ENCODE data around the gene PRPH2. TPM values are rescaled to one million over a fixed set of nuclear protein-coding genes. Genes with fewer than 3 reads are reported as not detected.
"Not testable (repeated sequence)": the region's sequence is repeated elsewhere in the genome, so short reads cannot be mapped to it uniquely, and the experiment has no call there.

PRPH2 gene
- total RNA-seq, 8 experiments from 2014 or later = 0.11 to 1.9 (median 0.51) TPM

- 60 to 100% (median 92%) methylated on average over 1 to 3 of the region's 4 CpGs; no CpG with 5 or more reads in 4 of the 10 experiments for WGBS, 10 experiments
- in situ Hi-C loops (cut with MboI; ENCODE audit: low pct_unique_long_range_greater_than_20kb in 2 of 9, low sequenced_read_pairs in 9 of 9, unreplicated experiment in 9 of 9) = no loop called here
- Histone ChIP-seq H3K27ac (no peak overlapping the region), H3K4me3 (no peak overlapping the region), H3K4me1 (replicated peaks in 1 of 2) (peaks cover 0 to under 1% of the 10 kb centered on the region in 2 donors)
- ATAC-seq (replicated peaks in 6 of 8) = no peak
Observed at GRCh38 chr6:42704937-42705374, 17.4 kb downstream of the PRPH2 start.

- ATAC-seq (replicated peaks in 6 of 8) = peak in 6 of 8 experiments; percentile 24 to 84 (median 70)
- no peak overlapping the region for H3K27ac ChIP-seq
- H3K4me3 ChIP-seq = peak overlapping the region in 1 of 5 donors; percentile 16
- H3K4me1 ChIP-seq (replicated peaks in 1 of 2) = no peaks in the 10 kb centered on the region
- in situ Hi-C loops (cut with MboI; ENCODE audit: low pct_unique_long_range_greater_than_20kb in 2 of 9, low sequenced_read_pairs in 9 of 9, unreplicated experiment in 9 of 9) = no loop called here
- 18 to 94% (median 64%) methylated on average over 3 to 19 of the region's 24 CpGs for whole genome bisulfite sequencing, 10 experiments
Observed at GRCh38 chr6:42704251-42704936, 18.0 kb downstream of the PRPH2 start.

GRCh38 chr6:42702786-42703185 lies 19.6 kb downstream of the PRPH2 start:
- H3K4me3 ChIP-seq; ATAC-seq (replicated peaks in 6 of 8); in situ Hi-C loops (cut with MboI; ENCODE audit: low pct_unique_long_range_greater_than_20kb in 2 of 9, low sequenced_read_pairs in 9 of 9, unreplicated experiment in 9 of 9); H3K4me1 ChIP-seq (replicated peaks in 1 of 2); H3K27ac ChIP-seq: not testable (repeated sequence)
- WGBS, 10 experiments = 80 to 100% (median 92%) methylated on average over 1 to 3 of the region's 3 CpGs; no CpG with 5 or more reads in 3 of the 10 experiments

GRCh38 chr6:42702200-42702599 lies 20.2 kb downstream of the PRPH2 start:
- H3K4me3 ChIP-seq = no peak overlapping the region
- H3K27ac ChIP-seq = no peak overlapping the region
- 60 to 100% (median 71%) methylated on average over 1 to 2 of the region's 2 CpGs; no CpG with 5 or more reads in 3 of the 10 experiments for WGBS, 10 experiments
- H3K4me1 ChIP-seq (replicated peaks in 1 of 2) = no peaks in the 10 kb centered on the region
- no peak for ATAC-seq (replicated peaks in 6 of 8)
- in situ Hi-C loops (cut with MboI; ENCODE audit: low pct_unique_long_range_greater_than_20kb in 2 of 9, low sequenced_read_pairs in 9 of 9, unreplicated experiment in 9 of 9) = no loop called here

- H3K4me1 ChIP-seq (replicated peaks in 1 of 2) = no peaks in the 10 kb centered on the region
- no peak overlapping the region for H3K27ac ChIP-seq
- 53 to 65% (median 60%) methylated on average over 1 to 4 of the region's 13 CpGs; no CpG with 5 or more reads in 6 of the 10 experiments for WGBS, 10 experiments
- in situ Hi-C loops (cut with MboI; ENCODE audit: low pct_unique_long_range_greater_than_20kb in 2 of 9, low sequenced_read_pairs in 9 of 9, unreplicated experiment in 9 of 9) = loop anchor here in 1 of 9 experiments (25.0 kb wide), 1 partner anchor 164 kb away; no protein-coding TSS in a partner anchor
- H3K4me3 ChIP-seq = no peak overlapping the region
- ATAC-seq (replicated peaks in 6 of 8) = peak in 1 of 8 experiments; percentile 8
Observed at GRCh38 chr6:42698217-42698616, 24.2 kb downstream of the PRPH2 start.

GRCh38 chr6:42697268-42697655 lies 25.1 kb downstream of the PRPH2 start:
- Histone ChIP-seq H3K4me3 (no peak overlapping the region), H3K4me1 (replicated peaks in 1 of 2) (no peaks in the 10 kb centered on the region), H3K27ac (no peak overlapping the region)
- in situ Hi-C loops (cut with MboI; ENCODE audit: low pct_unique_long_range_greater_than_20kb in 2 of 9, low sequenced_read_pairs in 9 of 9, unreplicated experiment in 9 of 9) = loop anchor here in 1 of 9 experiments (25.0 kb wide), 1 partner anchor 165 kb away; no protein-coding TSS in a partner anchor
- 60 to 100% (median 92%) methylated on average over 1 to 4 of the region's 5 CpGs; no CpG with 5 or more reads in 1 of the 10 experiments for WGBS, 10 experiments
- no peak for ATAC-seq (replicated peaks in 6 of 8)

GRCh38 chr6:42696526-42697267 lies 25.7 kb downstream of the PRPH2 start:
- in situ Hi-C loops (cut with MboI; ENCODE audit: low pct_unique_long_range_greater_than_20kb in 2 of 9, low sequenced_read_pairs in 9 of 9, unreplicated experiment in 9 of 9) = loop anchor here in 1 of 9 experiments (25.0 kb wide), 1 partner anchor 166 kb away; no protein-coding TSS in a partner anchor
- no peaks in the 10 kb centered on the region for H3K4me1 ChIP-seq (replicated peaks in 1 of 2)
- no peak overlapping the region for H3K27ac ChIP-seq
- WGBS, 10 experiments = 48 to 97% (median 85%) methylated on average over 1 to 6 of the region's 7 CpGs; no CpG with 5 or more reads in 1 of the 10 experiments
- H3K4me3 ChIP-seq = no peak overlapping the region
- ATAC-seq (replicated peaks in 6 of 8) = no peak

GRCh38 chr6:42694586-42694985 lies 27.8 kb downstream of the PRPH2 start:
- H3K27ac ChIP-seq = no peak overlapping the region
- in situ Hi-C loops (cut with MboI; ENCODE audit: low pct_unique_long_range_greater_than_20kb in 2 of 9, low sequenced_read_pairs in 9 of 9, unreplicated experiment in 9 of 9) = loop anchor here in 1 of 9 experiments (25.0 kb wide), 1 partner anchor 168 kb away; no protein-coding TSS in a partner anchor

GRCh38 chr6:42693725-42694323 lies 28.6 kb downstream of the PRPH2 start:
- no peak overlapping the region for H3K4me3 ChIP-seq
- ATAC-seq (replicated peaks in 6 of 8) = no peak
- no peak overlapping the region for H3K27ac ChIP-seq
- in situ Hi-C loops (cut with MboI; ENCODE audit: low pct_unique_long_range_greater_than_20kb in 2 of 9, low sequenced_read_pairs in 9 of 9, unreplicated experiment in 9 of 9) = loop anchor here in 1 of 9 experiments (25.0 kb wide), 1 partner anchor 168 kb away; no protein-coding TSS in a partner anchor
- WGBS, 10 experiments = 40 to 100% (median 98%) methylated on average over 1 to 2 of the region's 2 CpGs; no CpG with 5 or more reads in 2 of the 10 experiments
- H3K4me1 ChIP-seq (replicated peaks in 1 of 2) = no peaks in the 10 kb centered on the region

More at GRCh38 chr6:42694586-42694985, 27.8 kb downstream of the PRPH2 start:
- WGBS, 10 experiments = 27 to 100% (median 89%) methylated on average over 1 to 4 of the region's 4 CpGs
- no peaks in the 10 kb centered on the region for H3K4me1 ChIP-seq (replicated peaks in 1 of 2)
- peak in 1 of 8 experiments; percentile 21 for ATAC-seq (replicated peaks in 6 of 8)
- H3K4me3 ChIP-seq = no peak overlapping the region

- in situ Hi-C loops (cut with MboI; ENCODE audit: low pct_unique_long_range_greater_than_20kb in 2 of 9, low sequenced_read_pairs in 9 of 9, unreplicated experiment in 9 of 9) = loop anchor here in 1 of 9 experiments (25.0 kb wide), 1 partner anchor 170 kb away; no protein-coding TSS in a partner anchor
- Histone ChIP-seq H3K27ac (no peak overlapping the region), H3K4me1 (replicated peaks in 1 of 2) (no peaks in the 10 kb centered on the region), H3K4me3 (no peak overlapping the region)
- WGBS, 10 experiments = 60 to 96% (median 66%) methylated on average over 1 to 4 of the region's 4 CpGs; no CpG with 5 or more reads in 4 of the 10 experiments
- peak in 4 of 8 experiments; percentile 10 to 91 (median 63) for ATAC-seq (replicated peaks in 6 of 8)
Observed at GRCh38 chr6:42692137-42692911, 30.1 kb downstream of the PRPH2 start.

- H3K27ac ChIP-seq = no peak overlapping the region
- WGBS, 10 experiments = 60 to 100% (median 90%) methylated on average over 1 to 2 of the region's 2 CpGs; no CpG with 5 or more reads in 3 of the 10 experiments
Observed at GRCh38 chr6:42690872-42691271, 31.5 kb downstream of the PRPH2 start.

More at GRCh38 chr6:42690872-42691271, 31.5 kb downstream of the PRPH2 start:
- no peak for ATAC-seq (replicated peaks in 6 of 8)
- H3K4me3 ChIP-seq = no peak overlapping the region
- H3K4me1 ChIP-seq (replicated peaks in 1 of 2) = no peaks in the 10 kb centered on the region
- in situ Hi-C loops (cut with MboI; ENCODE audit: low pct_unique_long_range_greater_than_20kb in 2 of 9, low sequenced_read_pairs in 9 of 9, unreplicated experiment in 9 of 9) = loop anchor here in 1 of 9 experiments (25.0 kb wide), 1 partner anchor 171 kb away; no protein-coding TSS in a partner anchor

All from motor neuron (in vitro differentiated cells).